HG03196 (cell line): ENCODE data around the gene SEC16A.

Source experiments
- ATAC-seq: cut with Tn5 transposase; IDR thresholded peaks from one replicate; pipeline ENCODE4 v1.9.1; 2021; ENCODE audit not compliant: unreplicated experiment

The SEC16A gene

DNA sequence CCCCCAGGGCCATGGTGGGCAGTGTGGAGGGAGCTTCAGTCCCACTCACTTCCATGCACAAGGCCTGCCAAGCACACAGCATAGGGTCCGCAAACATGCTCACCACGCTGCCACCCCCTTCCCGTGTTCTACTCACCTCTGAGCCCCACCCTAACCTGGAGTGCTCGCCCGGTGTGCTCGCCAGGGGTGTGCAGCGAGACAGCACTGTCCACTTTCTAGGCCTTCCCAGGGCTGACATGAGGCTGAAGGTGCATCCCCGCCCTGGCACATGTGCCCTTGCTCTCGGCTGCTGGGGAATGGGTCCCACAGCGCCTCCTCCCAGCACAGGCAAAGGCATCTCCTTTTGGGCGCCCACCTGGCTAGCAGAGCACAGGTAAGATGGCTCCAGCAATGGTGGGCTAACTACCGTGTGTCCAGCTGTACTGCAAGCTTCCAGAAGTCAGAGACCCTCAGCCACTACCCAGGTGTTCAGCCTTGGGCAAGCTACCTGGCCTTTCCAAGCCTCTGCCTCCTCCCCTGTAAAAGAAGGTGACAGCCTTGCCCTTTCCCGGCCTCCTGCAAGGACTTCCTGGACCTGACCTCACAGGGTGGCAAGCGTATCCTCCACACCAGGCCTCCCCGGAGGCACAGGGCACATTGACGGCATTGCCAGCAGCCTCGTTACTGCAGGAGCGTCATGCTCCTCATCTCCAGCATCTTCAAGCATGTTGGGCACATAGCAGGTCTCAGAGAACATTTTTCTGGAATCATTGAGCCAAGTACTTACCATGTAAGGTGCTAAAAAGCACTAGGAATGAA is 4.2 kb upstream of the SEC16A start:
- no peak for ATAC-seq

- ATAC-seq = no peak
These were observed 3.3 kb upstream of the SEC16A start for GRCh38 chr9:136486131-136486530.

- no peak for ATAC-seq
These were observed 2.5 kb upstream of the SEC16A start for GRCh38 chr9:136485049-136486045.

- ATAC-seq = no peak
These were observed 1.6 kb upstream of the SEC16A start for GRCh38 chr9:136484153-136485048.

DNA sequence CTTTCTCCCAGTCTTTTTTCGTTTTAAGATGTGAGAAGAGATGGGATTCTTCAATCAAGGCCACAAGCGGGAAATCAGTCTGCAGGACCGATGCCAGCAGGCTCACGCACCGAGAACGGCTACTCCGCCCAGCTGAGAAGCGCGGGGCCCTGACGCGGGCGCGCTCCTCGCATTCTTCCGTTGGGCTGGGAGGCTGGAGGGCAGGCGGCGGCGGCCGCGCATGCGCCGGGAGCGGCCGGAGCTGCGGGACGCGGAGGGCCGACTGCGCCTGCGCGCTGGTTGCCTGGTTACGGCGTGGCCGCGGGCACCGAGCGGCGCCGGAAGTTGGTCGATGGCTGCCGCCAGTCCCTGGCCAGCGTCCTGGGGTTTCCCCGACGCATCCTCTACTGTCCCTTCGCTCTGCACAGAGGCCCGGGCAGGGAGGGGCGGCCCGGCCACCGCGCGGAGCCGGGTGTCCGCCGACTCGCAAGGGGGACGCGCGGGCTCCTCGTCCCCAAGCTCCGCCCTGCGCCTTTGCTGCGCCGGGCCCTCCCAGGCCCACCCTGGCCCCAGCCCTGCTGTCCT is 831 bp upstream of the SEC16A start:
- ATAC-seq = peak; percentile 59

- ATAC-seq = no peak
These were observed 621 bp downstream of the SEC16A start for GRCh38 chr9:136482046-136482792.

DNA sequence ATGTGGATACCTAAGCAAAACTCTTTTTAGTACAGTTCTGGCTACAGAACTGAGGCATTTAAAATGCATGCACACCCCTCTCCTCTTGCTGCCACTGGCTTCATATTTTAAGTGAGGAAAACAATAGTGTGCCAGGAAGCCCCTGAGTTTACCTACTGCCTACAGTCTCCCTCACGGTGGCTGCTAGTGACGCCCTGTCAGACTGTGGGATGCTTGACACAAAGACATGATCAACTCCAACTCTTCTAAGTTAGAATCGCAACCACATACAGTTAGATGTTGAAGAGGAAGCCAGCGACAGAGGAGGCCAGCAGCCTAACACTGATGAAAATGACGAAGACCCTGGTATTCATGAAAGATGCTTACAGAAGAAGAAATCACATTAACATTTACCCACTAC is 1.3 kb downstream of the SEC16A start:
- no peak for ATAC-seq

DNA sequence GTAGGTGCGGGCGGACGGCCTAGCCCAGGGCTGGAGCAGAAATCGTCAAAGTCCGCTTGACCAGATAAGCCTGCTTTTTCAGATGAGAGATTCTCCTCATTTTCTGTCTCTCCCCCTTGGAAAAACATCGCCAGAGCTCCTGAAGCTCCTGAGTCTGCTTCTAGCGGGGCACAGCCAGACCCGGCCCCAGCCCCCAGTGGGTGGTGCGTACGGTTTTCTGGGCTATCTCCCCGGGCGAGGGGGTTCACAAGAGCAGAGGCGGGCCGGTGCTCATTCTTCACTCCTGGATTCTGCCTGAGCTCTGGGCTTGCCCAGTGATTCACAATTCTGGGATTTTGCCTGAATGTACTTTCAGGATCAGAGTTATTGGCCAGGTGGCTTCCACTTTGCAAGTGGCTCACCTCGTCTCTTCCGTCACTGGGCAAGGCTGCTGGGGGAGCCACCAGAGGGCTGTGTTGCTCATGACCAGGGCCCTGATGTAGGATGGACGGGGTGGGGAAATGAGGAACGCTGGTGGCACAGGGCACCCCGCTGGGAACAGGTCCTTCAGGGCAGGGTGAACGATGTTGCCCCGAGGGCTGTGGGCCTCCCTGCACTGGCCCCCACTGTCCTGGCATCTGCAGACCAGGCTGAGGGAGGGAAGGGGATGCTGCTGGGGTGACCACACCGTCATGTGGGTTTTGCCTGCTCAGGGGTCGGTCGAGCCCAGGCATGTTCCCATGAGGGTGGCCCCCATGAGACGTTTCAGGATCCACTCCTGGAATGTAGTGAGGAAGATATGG is 6.3 kb downstream of the SEC16A start:
- no peak for ATAC-seq

DNA sequence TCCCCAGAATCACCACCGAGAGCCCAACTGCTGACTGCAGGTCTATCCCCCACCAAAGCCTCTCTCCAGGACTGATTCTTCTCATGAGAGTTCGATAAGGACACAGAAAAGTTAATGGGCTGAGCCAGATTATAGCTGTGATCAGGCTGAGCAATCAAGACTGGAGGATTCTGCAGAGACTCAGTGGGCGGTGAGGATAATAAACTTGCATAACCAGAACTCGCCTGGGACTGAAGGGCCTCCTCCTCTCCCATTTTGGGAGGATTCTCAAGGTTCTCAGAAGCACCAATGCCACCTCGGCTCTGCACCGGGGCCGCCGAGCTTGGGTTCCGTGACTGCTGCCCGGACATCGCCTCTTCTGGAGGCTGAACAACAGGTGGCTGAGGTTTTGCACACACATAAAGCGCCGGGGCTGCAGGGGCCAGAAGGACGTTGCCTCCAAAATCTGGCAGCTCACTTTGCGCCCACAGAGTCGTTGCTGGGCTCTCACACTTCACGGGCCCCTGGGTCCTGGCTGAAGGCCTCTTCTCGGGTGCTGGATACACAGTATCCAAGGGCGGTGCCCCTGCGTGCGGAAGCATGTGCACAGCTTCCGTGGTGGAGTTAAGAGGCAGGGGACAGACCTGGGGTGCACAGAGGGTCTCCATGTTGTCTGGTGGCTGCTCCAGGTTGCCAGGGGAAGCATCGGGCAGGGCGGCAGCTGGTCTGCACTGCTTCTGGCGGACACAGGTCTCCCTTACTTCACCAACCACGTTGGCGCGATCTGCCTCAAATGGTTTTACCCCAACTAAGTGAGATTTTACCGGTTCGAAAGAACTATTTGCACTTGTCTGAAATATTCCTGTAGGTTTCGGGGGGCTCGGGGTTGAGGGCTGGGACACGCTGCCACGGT is 7.6 kb downstream of the SEC16A start:
- no peak for ATAC-seq

- ATAC-seq = no peak
These were observed 8.7 kb downstream of the SEC16A start for GRCh38 chr9:136474021-136474640.

DNA sequence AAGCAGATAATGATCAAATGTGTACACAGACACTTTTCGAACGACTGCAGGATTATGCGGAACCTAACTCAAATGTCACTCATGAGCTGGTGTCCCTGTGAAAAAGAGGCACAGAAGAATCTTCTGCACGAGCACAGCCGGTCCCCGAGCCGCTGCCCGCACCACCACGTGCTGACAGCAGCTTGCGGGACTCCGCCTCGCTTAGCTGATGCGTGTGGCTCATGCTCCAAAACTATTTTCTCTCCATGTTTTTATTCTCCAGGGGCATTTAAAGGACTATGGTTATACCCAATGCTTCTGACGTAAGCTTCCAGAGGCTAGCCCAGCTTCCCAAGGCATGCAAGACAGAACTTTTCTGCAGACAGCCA is 9.5 kb downstream of the SEC16A start:
- ATAC-seq = no peak

GRCh38 chr9:136472640-136473353 is 10.0 kb downstream of the SEC16A start:
- no peak for ATAC-seq

DNA sequence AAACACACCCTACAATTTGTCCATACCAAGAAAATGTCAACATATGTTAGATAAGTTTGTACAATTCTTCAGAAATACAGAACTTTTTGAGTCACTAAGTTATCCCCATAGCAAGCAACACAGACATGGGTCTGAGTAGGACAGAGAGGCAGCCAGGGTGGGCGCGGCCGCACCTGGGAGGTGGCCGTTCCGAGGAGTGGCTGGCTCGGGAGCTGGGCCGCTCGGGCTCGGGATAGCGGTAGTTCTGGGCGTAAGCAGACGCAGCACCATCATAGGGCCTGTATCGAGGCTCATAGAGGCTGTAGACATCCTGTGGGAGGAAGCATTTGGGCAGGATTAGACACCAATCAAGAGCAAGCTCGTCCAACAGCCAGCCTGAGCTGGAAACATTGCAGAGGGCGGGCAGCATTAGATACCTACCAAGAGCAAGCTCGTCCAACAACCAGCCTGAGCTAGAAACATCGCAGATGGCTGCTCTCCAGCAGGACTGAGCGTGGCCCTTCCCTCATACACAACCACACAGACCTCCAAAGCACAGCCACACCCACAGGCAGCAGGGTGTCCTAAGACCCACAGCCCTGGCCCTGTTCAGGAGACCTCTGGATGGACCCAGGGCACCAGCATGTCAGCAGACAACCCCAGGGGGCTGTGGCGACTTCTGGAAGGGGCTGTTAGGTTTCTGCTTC is 10.9 kb downstream of the SEC16A start:
- no peak for ATAC-seq

DNA sequence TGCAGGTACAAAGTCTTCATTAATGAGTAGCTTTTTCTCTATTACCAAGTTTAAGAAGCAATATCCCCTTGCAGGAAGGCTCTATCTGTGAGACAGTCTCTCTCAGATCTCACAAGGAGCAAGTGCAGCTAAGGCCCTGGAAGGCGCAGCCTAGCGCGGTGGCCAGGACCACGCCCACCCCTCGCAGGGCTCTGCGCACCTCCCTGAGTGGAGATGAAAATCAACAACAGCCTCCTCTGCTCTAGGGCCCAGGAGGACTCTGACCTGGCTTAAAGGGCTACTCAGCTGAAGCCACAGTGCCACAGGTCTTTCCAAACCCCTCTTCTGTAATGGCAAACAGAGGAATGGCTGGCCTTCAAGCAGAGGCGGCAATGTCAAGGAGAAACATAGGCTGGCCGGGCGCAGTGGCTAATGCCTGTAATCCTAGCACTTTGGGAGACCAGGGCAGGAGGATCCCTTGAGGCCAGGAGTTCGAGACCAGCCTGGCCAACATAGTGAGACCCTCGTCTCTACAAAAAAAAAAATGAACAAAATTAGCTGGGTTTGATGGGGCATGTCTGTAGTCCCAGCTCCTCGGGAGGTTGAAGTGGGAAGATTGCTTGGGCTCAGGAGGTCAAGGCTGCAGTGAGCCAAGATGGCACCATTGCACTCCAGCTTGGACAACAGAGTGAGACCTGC is 11.9 kb downstream of the SEC16A start:
- ATAC-seq = no peak

- no peak for ATAC-seq
These were observed 12.5 kb downstream of the SEC16A start for GRCh38 chr9:136470356-136470755.

DNA sequence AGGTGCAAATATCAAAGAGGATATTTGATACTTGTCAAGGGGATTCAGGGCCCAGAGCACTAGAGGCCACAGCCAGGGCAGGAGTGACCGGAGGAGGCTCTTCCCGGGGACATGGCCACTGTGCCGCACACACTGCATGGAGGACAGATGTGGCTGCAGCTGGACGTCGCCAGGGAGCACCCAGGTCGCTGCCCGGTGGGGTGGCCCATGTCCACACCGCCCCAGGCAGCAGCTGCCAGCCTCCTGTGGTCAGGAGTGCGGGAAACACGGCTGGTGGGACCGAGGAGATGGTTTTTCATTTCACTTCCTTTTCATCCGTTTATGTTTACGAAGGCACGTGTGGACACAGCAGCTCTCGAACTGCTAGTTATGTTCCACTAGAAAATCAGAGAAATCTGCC is 15.1 kb downstream of the SEC16A start:
- ATAC-seq = no peak
